Fibroblast of skin of abdomen (primary cell): ENCODE results near the gene TUBB4A.

Experiments
- DNase-seq: peaks from one replicate; pipeline ENCODE4 v3.0.0-alpha.2; 2013

Gene TUBB4A

DNA sequence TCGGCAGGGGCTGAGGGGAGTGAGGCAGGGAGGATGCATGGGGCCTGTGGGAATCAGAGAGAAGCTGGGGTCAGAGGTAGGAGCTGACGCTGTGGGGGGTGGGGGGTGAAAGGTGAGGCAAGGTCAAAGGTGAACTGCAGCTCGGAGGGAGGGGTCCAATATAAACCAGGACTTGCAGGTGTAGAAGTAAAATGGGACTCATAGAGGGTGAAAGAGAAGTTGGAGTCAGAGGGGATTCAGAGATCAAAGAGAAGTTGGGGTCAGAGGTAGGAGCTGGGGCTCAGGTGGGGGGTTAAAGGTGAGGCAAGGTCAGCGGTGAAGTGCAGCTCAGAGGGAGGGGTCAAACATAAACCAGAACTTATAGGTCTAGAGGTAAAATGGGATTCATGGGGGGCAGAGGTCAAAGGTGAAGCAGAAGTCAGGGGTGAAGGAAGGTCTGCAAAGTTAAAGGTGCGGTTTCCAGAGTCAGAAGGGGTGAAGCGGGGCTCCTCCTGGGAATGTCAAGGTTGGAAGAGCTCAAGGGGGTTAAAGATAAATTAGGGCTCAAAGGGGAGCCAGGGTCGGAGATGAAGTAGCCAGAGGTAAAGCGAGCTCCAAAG, 7.6 kb downstream of the TUBB4A start:
- no peak for DNase-seq

- DNase-seq, result no peak
Measured at GRCh38 chr19:6491802-6492592, 10.1 kb downstream of the TUBB4A start.

DNA sequence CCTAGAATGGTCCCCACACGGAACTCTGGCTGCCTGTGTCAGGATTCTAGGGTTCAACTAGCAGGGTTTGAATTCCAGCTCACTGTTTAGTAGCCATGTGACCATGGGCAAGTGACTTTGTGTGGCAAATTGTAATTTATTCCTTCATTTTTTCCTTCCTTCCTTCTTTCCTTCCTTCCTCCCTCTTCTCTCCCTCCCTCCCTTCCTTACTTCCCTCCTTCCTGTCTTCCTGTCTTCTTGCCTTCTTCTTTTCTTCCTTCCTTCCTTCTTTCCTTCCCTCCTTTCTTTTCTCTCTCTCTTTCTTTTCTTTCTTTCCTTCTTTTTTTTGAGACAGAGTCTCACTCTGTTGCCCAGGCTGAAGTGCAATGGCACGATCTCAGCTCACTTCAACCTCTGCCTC, 12.0 kb downstream of the TUBB4A start:
- DNase-seq, result no peak

- DNase-seq, result no peak
Measured at GRCh38 chr19:6489278-6490061, 12.6 kb downstream of the TUBB4A start.

DNA sequence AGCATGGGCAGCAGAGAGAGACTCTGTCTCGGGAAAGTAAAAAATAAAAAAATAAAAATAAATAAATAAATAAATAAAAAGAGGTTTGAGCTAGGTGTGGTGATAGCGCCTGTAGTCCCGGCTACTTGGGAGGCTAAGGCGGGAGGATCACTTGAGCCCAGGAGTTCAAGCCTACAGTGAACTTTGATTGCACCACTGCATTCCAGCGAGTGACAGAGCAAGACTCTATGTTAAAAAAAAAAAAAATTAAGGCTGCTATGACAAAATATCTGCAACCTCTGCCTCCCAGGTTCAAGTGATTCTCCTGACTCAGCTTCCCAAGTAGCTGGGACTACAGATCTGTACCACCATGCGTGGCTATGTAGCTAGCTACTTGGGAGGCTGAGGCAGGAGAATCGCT, 17.3 kb downstream of the TUBB4A start:
- DNase-seq, result no peak

DNA sequence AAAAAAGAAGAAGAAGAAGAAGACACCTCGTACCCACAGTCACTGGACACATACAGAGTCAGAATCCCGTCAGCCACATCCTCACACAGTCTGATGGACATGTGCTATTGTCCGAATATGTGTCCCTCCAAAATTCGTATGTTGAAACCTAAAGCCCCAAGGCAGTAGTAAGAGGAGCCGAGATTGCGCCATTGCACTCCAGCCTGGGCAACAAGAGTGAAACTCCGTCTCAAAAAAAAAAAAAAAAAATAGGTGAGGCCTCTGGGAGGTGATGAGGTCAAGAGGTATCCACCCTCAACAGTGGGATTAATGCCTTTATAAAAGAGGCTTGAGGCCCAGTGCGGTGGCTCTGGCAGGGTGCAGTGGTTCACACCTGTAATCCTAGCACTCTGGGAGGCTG, 17.9 kb downstream of the TUBB4A start:
- no peak for DNase-seq

GRCh38 chr19:6483235-6483634, 18.9 kb downstream of the TUBB4A start:
- no peak for DNase-seq

DNA sequence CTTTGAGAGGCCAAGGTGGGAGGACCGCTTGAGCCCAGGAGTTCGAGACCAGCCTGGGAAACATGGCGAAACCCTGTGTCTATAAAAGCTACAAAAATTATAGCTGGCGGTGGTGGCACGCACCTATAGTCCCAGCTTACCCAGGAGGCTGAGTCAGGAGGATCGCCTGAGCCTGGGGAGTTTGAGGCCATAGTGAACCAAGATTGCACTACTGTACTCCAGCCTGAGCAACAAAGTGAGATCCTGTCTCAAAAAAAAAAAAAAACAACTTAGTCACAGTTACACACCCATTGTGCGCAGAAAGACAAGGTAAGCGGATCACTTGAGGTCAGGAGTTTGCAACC, 19.8 kb downstream of the TUBB4A start:
- DNase-seq, result no peak

DNA sequence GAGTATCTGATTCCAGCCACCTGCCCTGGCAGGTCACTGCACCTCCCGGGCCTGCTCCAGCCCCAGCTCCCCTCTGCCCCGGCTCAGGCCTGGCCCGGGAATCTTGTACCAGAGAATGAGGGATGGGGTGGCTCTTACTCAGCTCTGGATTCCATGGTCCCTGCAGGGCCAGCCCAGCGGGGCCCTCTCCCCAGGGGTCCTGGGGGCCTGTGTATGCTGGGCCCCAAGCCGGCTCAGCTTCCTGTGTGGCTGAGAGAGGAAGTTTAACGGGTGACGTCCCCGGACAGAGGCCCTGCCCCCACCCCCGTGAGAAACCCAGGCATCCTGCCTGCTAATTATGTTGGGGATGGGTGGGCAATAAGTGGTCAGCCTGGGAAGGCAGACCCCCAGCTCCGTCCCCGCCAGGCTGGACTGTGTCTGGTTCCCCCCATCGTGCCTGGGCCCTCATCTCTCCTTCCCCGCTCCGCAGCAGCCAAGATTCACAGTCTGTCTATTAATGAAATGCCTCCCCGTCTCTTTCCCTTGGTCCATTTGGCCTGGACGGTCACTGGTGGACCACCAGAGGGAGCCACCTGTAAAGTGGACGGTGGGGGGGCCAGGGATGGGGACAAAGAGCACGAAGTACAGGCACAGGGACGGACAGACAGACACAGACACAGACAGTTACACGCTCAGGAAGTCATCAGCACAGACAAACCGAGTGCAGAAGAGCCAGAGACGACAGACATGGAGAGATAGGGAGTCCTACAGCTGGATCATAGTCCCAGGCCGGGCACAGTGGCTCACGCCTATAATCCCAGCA, 20.4 kb downstream of the TUBB4A start, which contains the start of gene DENND1C:
Gene DENND1C, minus strand, starts transcription at position 247 of the 802 bp plus-strand sequence. Its CDS starts 92 bp downstream, at position 155.
- no peak for DNase-seq

DNA sequence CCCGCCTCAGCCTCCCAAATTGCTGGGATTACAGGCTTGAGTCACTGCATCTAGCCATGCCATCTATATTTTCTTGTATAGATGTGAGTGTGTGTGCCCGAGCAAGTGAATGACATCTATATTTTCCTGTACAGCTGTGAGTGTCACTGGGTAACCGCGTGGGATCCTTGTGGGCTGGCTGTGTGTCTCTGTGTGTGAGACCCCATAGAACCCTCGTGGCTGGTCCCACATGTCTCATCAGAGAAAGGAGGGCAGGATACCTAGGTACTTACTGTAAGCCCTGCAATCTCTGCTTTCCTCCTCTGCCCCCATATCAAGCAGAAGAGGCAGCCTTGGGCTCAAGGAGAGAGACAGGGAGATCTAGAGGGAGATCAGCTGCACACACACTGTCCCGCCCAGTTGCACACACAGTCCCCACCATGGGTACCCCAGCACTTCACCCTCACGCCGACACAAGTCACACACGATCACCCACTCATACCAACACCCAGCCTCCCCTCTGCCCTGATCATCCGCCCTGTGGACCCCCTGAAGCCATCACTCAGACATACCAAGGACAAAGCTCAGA, 21.2 kb downstream of the TUBB4A start:
- no peak for DNase-seq

DNA sequence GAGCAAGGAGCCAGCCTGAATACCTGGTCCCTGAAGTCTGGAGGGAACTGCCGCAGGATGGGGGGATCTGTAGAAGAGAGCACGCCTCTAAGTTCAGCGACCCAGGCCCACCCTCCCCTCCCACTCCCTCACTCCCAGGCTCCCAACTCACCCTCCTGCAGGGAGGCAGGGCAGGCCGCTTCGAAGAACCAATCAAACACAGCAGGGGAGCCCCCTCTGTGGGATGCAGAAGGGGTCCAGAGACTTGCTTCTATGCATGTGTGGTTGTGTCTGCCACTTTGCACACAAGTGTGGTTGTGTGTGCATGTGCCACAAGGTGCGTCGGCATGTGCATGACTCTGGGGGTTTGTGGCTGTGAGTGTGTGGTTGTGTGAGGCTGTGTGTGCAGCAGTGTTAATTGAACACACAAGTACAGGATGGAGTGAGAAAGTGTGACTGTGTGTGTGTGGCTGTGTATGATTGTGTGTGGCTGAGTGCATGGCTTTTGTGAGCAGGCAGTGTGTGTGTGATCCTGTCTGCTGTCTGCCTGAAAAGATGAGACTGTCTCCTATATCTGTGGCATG, 22.2 kb downstream of the TUBB4A start:
- no peak for DNase-seq

GRCh38 chr19:6478815-6479214, 23.3 kb downstream of the TUBB4A start:
- no peak for DNase-seq

GRCh38 chr19:6476896-6477431, 25.1 kb downstream of the TUBB4A start:
- DNase-seq, result no peak

- peak; percentile 27 for DNase-seq
Measured at GRCh38 chr19:6476155-6476895, 25.8 kb downstream of the TUBB4A start.

DNA sequence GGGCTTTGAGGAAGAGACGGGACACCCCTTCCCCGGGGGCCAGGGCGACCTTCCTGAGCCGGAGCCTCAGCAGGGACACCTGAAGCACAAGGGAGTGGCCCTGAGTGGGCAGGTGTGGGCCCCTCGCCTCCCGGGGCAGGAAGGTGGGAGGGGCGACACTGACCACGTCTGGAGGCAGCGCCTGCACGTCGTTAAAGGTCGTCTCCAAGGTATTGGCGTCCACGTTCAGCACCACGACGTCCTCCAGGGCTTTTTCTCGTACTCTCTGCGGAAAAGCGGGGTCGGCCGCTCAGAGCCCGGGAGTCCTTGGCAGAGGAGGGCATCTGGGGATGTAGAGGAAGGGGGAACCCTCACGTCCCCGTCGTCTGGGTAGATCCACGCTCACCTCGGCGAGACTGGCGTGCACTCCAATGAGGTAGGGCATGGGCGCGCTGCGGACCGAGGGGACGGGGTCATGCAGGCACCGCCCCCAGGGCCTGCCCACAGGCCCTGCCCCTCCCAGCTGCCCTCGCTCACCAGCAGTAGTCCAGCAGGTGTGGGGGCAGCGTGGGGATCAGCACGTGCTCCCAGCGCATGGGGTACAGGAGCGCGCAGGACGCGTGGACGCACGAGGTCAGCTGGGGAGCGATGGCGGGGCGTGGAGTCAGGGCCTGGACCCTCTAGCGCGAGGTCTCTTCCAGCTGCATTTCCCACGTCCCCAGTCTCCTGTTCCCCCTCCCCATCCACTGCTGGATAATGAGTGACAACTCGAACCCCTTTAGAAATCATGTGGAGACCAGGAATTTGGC, 26.6 kb downstream of the TUBB4A start:
- DNase-seq, result no peak

DNA sequence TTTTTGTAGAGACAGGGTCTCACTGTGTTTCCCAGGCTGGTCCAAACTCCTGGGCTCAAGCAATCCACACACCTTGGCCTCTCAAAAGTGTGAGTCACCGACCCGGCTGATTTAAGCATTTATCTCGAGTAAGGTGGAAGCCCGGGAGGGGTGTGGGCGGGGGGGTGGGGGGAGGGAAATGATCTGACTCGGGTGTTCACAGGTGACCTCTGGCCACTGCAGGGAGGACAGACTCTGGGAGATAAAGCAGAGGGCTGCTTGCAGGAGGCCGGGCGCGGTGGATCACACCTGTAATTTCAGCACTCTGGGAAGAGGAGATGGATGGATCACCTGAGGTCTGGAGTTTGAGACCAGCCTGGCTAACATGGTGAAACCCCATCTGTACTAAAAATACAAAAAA, 28.5 kb downstream of the TUBB4A start:
- DNase-seq, result no peak

DNA sequence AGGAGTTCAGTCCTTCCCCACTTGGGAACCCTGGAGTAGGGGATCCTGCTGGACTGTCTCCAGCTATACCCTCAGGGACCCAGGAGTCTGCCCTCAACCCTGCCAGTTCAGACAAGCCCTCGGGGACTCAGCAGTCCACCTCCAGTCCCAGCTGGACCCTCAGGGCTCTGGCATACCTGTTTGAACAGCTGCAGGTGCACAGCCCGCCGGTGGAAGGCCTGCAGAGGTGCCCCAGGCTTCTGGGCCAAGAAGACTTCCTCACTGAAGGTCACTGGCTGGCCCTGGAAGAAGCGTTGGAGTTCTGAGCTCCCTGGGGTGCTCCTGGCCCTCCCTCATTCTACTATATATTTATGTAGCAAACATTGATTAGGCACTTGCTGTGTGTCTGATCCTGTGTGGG, 29.4 kb downstream of the TUBB4A start:
- no peak for DNase-seq

- DNase-seq, result no peak
Measured at GRCh38 chr19:6471076-6471475, 31.0 kb downstream of the TUBB4A start.

GRCh38 chr19:6470173-6470572, 31.9 kb downstream of the TUBB4A start:
- DNase-seq, result no peak

DNA sequence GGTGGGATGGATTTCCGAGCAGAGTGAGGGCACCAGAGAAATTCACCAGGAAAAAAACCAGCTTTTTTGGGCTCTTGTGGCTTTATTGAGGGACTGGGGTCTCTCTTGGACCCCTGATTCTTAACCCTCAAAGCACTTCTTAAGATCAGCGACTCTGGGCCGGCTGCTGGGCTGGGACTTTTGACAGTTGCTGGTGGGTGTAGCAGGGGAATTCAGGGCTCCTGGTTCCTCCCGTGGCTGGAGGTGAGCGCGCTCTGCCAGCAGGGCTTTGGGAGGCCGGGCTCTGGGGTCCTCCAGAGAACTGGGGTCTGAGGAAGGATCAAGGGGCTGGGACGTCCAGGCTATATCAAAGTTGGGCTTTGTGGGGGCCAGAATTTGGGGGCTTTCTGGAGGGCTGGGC, 34.7 kb downstream of the TUBB4A start:
- DNase-seq, result no peak
